ENCODE measurements around the gene DECR2. TPM values are rescaled to one million over a fixed set of nuclear protein-coding genes. Genes with fewer than 3 reads are reported as not detected.

The DECR2 gene
- total and polyA plus RNA-seq, 7 donors = 15.0 to 39.1 (median 21.6) TPM

DNA sequence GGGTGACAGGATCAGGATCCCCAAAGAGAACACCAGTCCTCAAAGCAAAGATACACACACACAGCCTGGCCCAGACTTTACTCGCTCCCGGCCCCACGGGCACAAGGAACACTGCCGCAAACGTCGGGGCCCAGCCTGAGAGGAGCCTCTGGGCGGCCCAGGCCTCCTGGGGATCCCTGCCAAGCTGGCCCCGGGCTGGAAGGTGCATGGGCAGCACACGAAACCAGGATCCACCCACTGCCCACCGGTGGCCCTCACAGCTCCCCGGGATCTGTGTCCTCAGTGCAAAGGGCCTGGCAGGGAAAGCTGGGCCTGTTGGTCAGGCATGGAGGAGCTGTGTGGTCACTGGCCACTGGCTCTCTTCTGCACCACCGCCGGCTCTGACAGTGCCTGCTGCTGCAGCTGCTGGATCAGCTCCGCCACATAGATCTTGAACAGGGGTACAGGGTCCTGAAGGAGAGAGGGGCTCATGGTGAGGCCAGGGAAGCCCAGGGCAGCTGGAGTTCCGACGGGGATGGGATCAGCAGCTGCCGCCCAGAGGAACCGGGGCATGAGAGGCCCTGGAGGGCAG is 34.3 kb upstream of the DECR2 start:
- 96 to 97% methylated on average over 18 of the region's 18 CpGs for WGBS, 2 donors
- TF ChIP-seq POLR2AphosphoS5 (IDR thresholded peaks at IDR 0.05) (no peak), POLR2A (IDR thresholded peaks at IDR 0.05) (no peak), EP300 (IDR thresholded peaks at IDR 0.05) (no peak)
- TF ChIP-seq, protein P1, sequence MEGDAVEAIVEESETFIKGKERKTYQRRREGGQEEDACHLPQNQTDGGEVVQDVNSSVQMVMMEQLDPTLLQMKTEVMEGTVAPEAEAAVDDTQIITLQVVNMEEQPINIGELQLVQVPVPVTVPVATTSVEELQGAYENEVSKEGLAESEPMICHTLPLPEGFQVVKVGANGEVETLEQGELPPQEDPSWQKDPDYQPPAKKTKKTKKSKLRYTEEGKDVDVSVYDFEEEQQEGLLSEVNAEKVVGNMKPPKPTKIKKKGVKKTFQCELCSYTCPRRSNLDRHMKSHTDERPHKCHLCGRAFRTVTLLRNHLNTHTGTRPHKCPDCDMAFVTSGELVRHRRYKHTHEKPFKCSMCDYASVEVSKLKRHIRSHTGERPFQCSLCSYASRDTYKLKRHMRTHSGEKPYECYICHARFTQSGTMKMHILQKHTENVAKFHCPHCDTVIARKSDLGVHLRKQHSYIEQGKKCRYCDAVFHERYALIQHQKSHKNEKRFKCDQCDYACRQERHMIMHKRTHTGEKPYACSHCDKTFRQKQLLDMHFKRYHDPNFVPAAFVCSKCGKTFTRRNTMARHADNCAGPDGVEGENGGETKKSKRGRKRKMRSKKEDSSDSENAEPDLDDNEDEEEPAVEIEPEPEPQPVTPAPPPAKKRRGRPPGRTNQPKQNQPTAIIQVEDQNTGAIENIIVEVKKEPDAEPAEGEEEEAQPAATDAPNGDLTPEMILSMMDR (IDR thresholded peaks at IDR 0.05) = no peak
- H3K27ac ChIP-seq = no peak overlapping the region
- intact Hi-C loops (cut with DNase I) = no loop called here
- no peak overlapping the region for H3K4me3 ChIP-seq
- DNase-seq = no peak
- H3K36me3 ChIP-seq = peaks cover 11 to 39% (median 24%) of the 10 kb centered on the region in 4 donors
- peaks cover 0 to 20% (median 13%) of the 10 kb centered on the region in 3 donors for H3K27me3 ChIP-seq
- no peaks in the 10 kb centered on the region for H3K9me3 ChIP-seq
- peaks cover 3 to 20% (median 18%) of the 10 kb centered on the region in 4 donors for H3K4me1 ChIP-seq

DNA sequence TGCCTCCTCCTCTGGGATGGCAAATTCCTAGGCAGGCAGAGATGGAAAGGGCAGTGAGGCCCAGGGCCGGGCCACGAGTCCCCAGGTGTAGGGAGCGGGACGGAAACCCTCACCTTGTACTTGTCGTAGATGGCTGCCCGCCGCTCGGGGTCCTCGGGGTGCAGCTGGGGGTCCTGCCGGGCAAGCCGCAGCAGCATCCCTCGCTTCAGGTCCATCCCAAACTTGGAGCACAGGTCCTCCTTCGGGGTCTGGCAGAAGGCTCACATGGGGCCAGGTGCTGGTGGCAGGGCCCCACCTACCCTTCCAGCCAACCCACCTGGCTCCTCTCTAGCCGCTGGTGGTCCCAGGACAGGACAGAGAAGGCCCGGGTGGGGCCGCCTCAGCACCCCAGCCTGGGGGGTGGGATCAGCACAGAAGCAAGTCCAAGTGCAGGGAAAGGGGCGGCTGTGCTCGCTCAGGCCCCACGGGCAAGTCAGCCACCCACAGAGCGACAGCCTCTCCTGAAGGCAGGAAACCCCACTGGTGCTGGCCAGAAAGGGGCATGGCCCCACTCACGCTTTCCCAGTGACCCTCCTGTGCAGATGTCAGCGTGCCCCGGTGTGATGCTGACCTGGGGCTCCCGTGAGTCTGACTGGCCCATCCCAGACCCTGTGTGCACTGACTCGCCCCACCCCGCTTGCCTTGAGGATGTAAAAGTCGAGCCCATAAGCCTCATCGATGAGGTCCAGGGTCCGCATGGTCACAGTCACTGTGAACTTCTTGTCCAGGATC is 33.1 kb upstream of the DECR2 start:
- Histone ChIP-seq H3K36me3 (peaks cover 11 to 50% (median 25%) of the 10 kb centered on the region in 4 donors), H3K9me3 (no peaks in the 10 kb centered on the region), H3K4me1 (peaks cover 3 to 20% (median 18%) of the 10 kb centered on the region in 4 donors), H3K27me3 (peaks cover 0 to 12% (median 6%) of the 10 kb centered on the region in 3 donors), H3K27ac (no peak overlapping the region), H3K4me3 (no peak overlapping the region)
- 94 to 95% methylated on average over 29 of the region's 29 CpGs for WGBS, 2 donors
- TF ChIP-seq, protein P1 (IDR thresholded peaks at IDR 0.05) = no peak
- TF ChIP-seq EP300 (IDR thresholded peaks at IDR 0.05) (no peak), POLR2A (IDR thresholded peaks at IDR 0.05) (no peak), POLR2AphosphoS5 (IDR thresholded peaks at IDR 0.05) (no peak)
- DNase-seq = peak; percentile 60
- intact Hi-C loops (cut with DNase I) = no loop called here

DNA sequence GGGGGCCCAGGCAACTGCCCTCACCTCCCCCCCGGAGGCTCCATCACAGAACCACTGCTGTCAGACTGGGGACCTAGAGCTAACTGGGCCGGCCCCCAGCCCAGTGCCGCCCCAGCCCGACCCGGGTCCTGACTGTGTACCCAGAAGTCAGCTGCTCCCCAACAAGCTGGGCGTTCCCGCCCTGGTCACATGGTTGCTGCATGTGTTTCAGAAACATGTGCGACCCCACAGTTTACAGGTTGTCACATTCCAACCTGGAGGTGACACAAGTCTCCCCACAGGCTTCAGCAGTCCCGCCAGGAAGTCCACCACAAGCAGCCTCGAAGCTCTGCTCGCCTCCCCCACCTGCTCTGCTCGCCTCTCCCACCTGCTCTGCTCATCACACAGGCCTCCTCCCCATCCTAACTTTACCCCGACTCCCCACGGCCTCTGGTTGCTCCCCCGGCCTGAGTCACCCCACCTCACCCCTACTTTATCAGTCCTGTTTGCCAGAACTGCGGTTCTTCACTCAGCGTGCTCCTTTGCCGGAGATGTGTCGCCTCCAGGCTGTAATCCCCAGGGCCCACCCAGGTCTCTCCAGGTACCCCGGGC is 32.3 kb upstream of the DECR2 start:
- no peak for DNase-seq
- Histone ChIP-seq H3K9me3 (no peaks in the 10 kb centered on the region), H3K27me3 (peaks cover 0 to 6% (median 5%) of the 10 kb centered on the region in 3 donors), H3K36me3 (peaks cover 11 to 58% (median 26%) of the 10 kb centered on the region in 4 donors), H3K4me3 (peak overlapping the region in 2 of 4 donors; percentile 57 to 59), H3K27ac (no peak overlapping the region), H3K4me1 (peaks cover 3 to 20% (median 18%) of the 10 kb centered on the region in 4 donors)
- TF ChIP-seq POLR2A (IDR thresholded peaks at IDR 0.05) (no peak), POLR2AphosphoS5 (IDR thresholded peaks at IDR 0.05) (no peak), EP300 (IDR thresholded peaks at IDR 0.05) (no peak)
- TF ChIP-seq, protein P1 (IDR thresholded peaks at IDR 0.05) = no peak
- intact Hi-C loops (cut with DNase I) = no loop called here
- 86 to 91% methylated on average over 20 of the region's 20 CpGs for WGBS, 2 donors

DNA sequence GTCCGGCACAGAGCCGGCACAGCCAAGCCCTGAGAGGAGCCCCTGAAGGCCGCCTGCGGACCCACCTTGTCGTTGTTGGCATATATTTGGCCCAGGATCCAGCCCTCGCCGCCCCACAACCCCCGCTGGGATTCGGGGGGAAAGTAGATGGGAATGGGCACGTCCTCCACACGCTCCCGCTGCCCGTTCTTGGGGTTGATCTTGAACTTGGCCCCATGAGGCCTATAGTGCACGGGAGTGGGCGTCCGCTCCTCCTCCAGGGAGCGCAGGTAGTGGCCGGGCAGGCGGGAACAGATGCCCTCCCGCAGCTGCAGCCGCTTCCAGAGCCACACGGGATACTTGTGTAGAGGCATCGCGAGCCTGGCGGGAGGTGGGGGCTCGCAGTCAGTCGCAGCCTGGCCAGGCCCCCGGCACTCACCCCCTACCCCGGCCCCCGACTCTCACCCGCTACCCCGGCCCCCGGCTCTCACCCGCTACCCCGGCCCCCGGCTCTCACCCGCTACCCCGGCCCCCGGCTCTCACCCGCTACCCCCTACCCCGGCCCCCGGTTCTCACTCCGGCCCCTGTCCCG is 31.7 kb upstream of the DECR2 start:
- intact Hi-C loops (cut with DNase I) = loop anchor here (5.0 kb wide), 1 partner anchor 48 kb away; no protein-coding TSS in a partner anchor
- Histone ChIP-seq H3K27me3 (peaks cover 0 to under 1% (median 0%) of the 10 kb centered on the region in 3 donors), H3K36me3 (peaks cover 13 to 64% (median 32%) of the 10 kb centered on the region in 4 donors), H3K27ac (peak overlapping the region in 3 of 4 donors; percentile 76 to 77 (median 76)), H3K9me3 (no peaks in the 10 kb centered on the region), H3K4me1 (peaks cover 3 to 20% (median 18%) of the 10 kb centered on the region in 4 donors), H3K4me3 (peak overlapping the region; percentile 44 to 59 (median 55))
- TF ChIP-seq POLR2A (IDR thresholded peaks at IDR 0.05) = no peak
- TF ChIP-seq POLR2AphosphoS5 (IDR thresholded peaks at IDR 0.05) = no peak
- TF ChIP-seq, protein P1 (IDR thresholded peaks at IDR 0.05) = no peak
- no peak for TF ChIP-seq EP300 (IDR thresholded peaks at IDR 0.05)
- WGBS, 2 donors = 25 to 45% methylated on average over 44 of the region's 44 CpGs
- peak; percentile 68 for DNase-seq

All from sigmoid colon (tissue), 7 donors.